Omental fat pad (tissue), 4 donors: Measurements from ENCODE around the gene DEF6. TPM values are rescaled to one million over a fixed set of nuclear protein-coding genes. Genes with fewer than 3 reads are reported as not detected.

Source experiments
- ATAC-seq: fragments of 150-250 bp; one replicate; pipeline ENCODE4 v1.9.1; 2016; ENCODE audit warnings: mild to moderate bottlenecking, moderate library complexity; ENCODE audit not compliant: low FRiP score
- DNase-seq: peaks from one replicate; pipeline ENCODE4 v3.0.0-alpha.2; 2019; ENCODE audit warnings: low spot score
- CTCF ChIP-seq, 3 donors: fragments of 450-650 bp; IDR thresholded peaks; one replicate each; pipeline ENCODE4 v1.5.1; 2016 to 2017; ENCODE audit warnings: antibody characterized with exemption in 3 of 3, mild to moderate bottlenecking in 3 of 3, moderate library complexity in 2 of 3
- total RNA-seq, 4 donors: library from RNA; depleted of rRNA; stranded (reverse); fragments of >200 nt; gene quantifications; one replicate each; pipeline ENCODE4 v1.1.0, GENCODE V29; 2016

The DEF6 gene
- total RNA-seq, 4 donors from 2014 or later, result 6.6 to 17.4 (median 9.3) TPM

GRCh38 chr6:35280903-35281302 lies 16.7 kb upstream of the DEF6 start:
- DNase-seq (no peak), ATAC-seq (no peak)
- TF ChIP-seq CTCF (IDR thresholded peaks at IDR 0.05), result no peak

GRCh38 chr6:35282472-35282871 lies 15.1 kb upstream of the DEF6 start:
- no peak for ATAC-seq
- no peak for DNase-seq
- TF ChIP-seq CTCF (IDR thresholded peaks at IDR 0.05), result no peak

- no peak for ATAC-seq
These were observed 14.3 kb upstream of the DEF6 start for GRCh38 chr6:35283361-35283760.

GRCh38 chr6:35287671-35288396 lies 9.8 kb upstream of the DEF6 start:
- no peak for ATAC-seq
- no peak for TF ChIP-seq CTCF (IDR thresholded peaks at IDR 0.05)
- DNase-seq, result no peak

More at GRCh38 chr6:35283361-35283760, 14.3 kb upstream of the DEF6 start:
- DNase-seq, result no peak
- TF ChIP-seq CTCF (IDR thresholded peaks at IDR 0.05), result no peak

GRCh38 chr6:35288834-35289233 lies 8.8 kb upstream of the DEF6 start:
- no peak for DNase-seq
- TF ChIP-seq CTCF (IDR thresholded peaks at IDR 0.05), result no peak
- ATAC-seq, result no peak

- ATAC-seq (no peak), DNase-seq (no peak)
- TF ChIP-seq CTCF (IDR thresholded peaks at IDR 0.05), result no peak
These were observed 6.1 kb upstream of the DEF6 start for GRCh38 chr6:35291491-35291890.

- no peak for TF ChIP-seq CTCF (IDR thresholded peaks at IDR 0.05)
- no peak for ATAC-seq
These were observed 5.1 kb upstream of the DEF6 start for GRCh38 chr6:35292494-35292893.

More at GRCh38 chr6:35292494-35292893, 5.1 kb upstream of the DEF6 start:
- no peak for DNase-seq
